K562 (cell line): ENCODE results near the gene MED22. TPM values are rescaled to one million over a fixed set of nuclear protein-coding genes. Genes with fewer than 3 reads are reported as not detected.
A peak's percentile ranks its signal among the peaks of the same experiment; 100 is the strongest.

Experiments
- CAMTA2 ChIP-seq: fragments of 250-450 bp; sonication (Bioruptor Pico); conservative IDR thresholded peaks from 2 replicates; pipeline ENCODE4 v1.5.1; 2022
- CHD2 ChIP-seq: IDR thresholded peaks from 2 replicates; pipeline ENCODE4 v1.6.1; 2011; ENCODE audit warnings: low read depth, low read length
- ELF1 ChIP-seq: fragments of 200-800 bp; sonication (Bioruptor generic); IDR thresholded peaks from 2 replicates; pipeline ENCODE4 v1.6.1; 2016; ENCODE audit warnings: missing genetic modification characterization, missing compliant biosample characterization
- ELF2 ChIP-seq: fragments of 250-450 bp; sonication (Bioruptor Pico); IDR thresholded peaks from 2 replicates; pipeline ENCODE4 v1.5.0; 2021; ENCODE audit warnings: mild to moderate bottlenecking
- FOXM1 ChIP-seq, 2 experiments: fragments of 450-650 bp in 1 of 2; sonication (generic) in 1 of 2; formaldehyde crosslinking in 1 of 2; IDR thresholded peaks; 2 replicates each; pipeline versions ENCODE4 v1.6.1 to v1.9.0; 2017 to 2022; ENCODE audit warnings: low read depth in 2 of 2, mild to moderate bottlenecking in 2 of 2, missing genetic modification reagents in 1 of 2, moderate library complexity in 1 of 2
- FUS ChIP-seq: fragments of 200-400 bp; formaldehyde crosslinking; optimal IDR thresholded peaks from 2 replicates; pipeline ENCODE3; 2017; ENCODE audit warnings: low read depth, low read length
- HDAC1 ChIP-seq, 2 experiments: fragments of 450-650 bp; IDR thresholded peaks; 2 replicates each; pipeline ENCODE4 v1.6.1; 2016 to 2017; ENCODE audit warnings: inconsistent platforms in 1 of 2, mild to moderate bottlenecking in 1 of 2, moderate library complexity in 1 of 2
- HEY1 ChIP-seq: fragments of 250-450 bp; sonication (Bioruptor Pico); IDR thresholded peaks from 2 replicates; pipeline ENCODE4 v1.5.0; 2020; ENCODE audit warnings: mild to moderate bottlenecking, moderate library complexity, borderline replicate concordance
- HNRNPH1 ChIP-seq: fragments of 200-400 bp; formaldehyde crosslinking; optimal IDR thresholded peaks from 2 replicates; pipeline ENCODE3; 2017; ENCODE audit warnings: low read depth, mild to moderate bottlenecking, low read length, moderate library complexity
- KLF16 ChIP-seq: IDR thresholded peaks from 2 replicates; pipeline ENCODE4 v1.6.1; 2016; ENCODE audit warnings: antibody characterized with exemption
- KLF6 ChIP-seq: fragments of 250-450 bp; sonication (Bioruptor Pico); IDR thresholded peaks from 2 replicates; pipeline ENCODE4 v1.4.0; 2020; ENCODE audit warnings: mild to moderate bottlenecking, moderate library complexity, borderline replicate concordance
- NFATC3 ChIP-seq: fragments of 450-650 bp; IDR thresholded peaks from 2 replicates; pipeline ENCODE4 v1.6.1; 2017; ENCODE audit warnings: mild to moderate bottlenecking
- POLR3A ChIP-seq: IDR thresholded peaks from 2 replicates; pipeline ENCODE4 v1.6.1; 2011; ENCODE audit warnings: borderline replicate concordance, mild to moderate bottlenecking, moderate library complexity; ENCODE audit not compliant: insufficient read length, insufficient read depth; ENCODE audit errors: extremely low read depth
- RB1 ChIP-seq: fragments of 450-650 bp; IDR thresholded peaks from 2 replicates; pipeline ENCODE4 v1.6.1; 2017; ENCODE audit warnings: low read depth, mild to moderate bottlenecking
- SIN3B ChIP-seq: fragments of 450-650 bp; IDR thresholded peaks from 2 replicates; pipeline ENCODE4 v1.6.1; 2017; ENCODE audit warnings: low read depth, mild to moderate bottlenecking, moderate library complexity
- TAF9B ChIP-seq: fragments of 450-650 bp; IDR thresholded peaks from 2 replicates; pipeline ENCODE4 v1.6.1; 2018; ENCODE audit warnings: mild to moderate bottlenecking; ENCODE audit not compliant: partially characterized antibody
- TEAD4 ChIP-seq, 2 experiments: sonication (generic) in 1 of 2; formaldehyde crosslinking in 1 of 2; IDR thresholded peaks; 2 replicates each; pipeline versions ENCODE4 v1.6.1 to v1.8.0; 2012 to 2022; ENCODE audit warnings: borderline replicate concordance in 1 of 2, inconsistent platforms in 1 of 2, low read length in 1 of 2, mild to moderate bottlenecking in 1 of 2, missing genetic modification reagents in 1 of 2
- ZBTB7A ChIP-seq: IDR thresholded peaks from 2 replicates; pipeline ENCODE4 v1.6.1; 2011; ENCODE audit warnings: low read depth, mild to moderate bottlenecking, low read length, moderate library complexity, borderline replicate concordance; ENCODE audit not compliant: control insufficient read depth
- ZNF133 ChIP-seq: fragments of 250-450 bp; sonication (Bioruptor Pico); IDR thresholded peaks from 2 replicates; pipeline ENCODE4 v1.4.0; 2020; ENCODE audit warnings: mild to moderate bottlenecking
- ZNF165 ChIP-seq: fragments of 250-450 bp; sonication (Bioruptor Pico); IDR thresholded peaks from 2 replicates; pipeline ENCODE4 v1.4.0; 2020; ENCODE audit warnings: borderline replicate concordance
- ZNF3 ChIP-seq: fragments of 250-450 bp; sonication (Bioruptor Pico); IDR thresholded peaks from 2 replicates; pipeline ENCODE4 v1.5.0; 2021; ENCODE audit warnings: mild to moderate bottlenecking, moderate library complexity
- ZNF695 ChIP-seq: fragments of 450-650 bp; formaldehyde crosslinking; IDR thresholded peaks from 2 replicates; pipeline ENCODE4 v1.4.0; 2020; ENCODE audit warnings: mild to moderate bottlenecking, moderate library complexity
- polyA plus RNA-seq, 8 experiments: library from polyadenylated mRNA; depleted of rRNA in 4 of 8; stranded (reverse) in 5 of 8; unstranded in 3 of 8; fragments of >200 nt; fragmentation: Nextera tagmentation in 2 of 8; fragmentation: Illumina TruSeq in 1 of 8; extraction: Ambion mirVana in 2 of 8; extraction: Trizol in 1 of 8; gene quantifications; 2 replicates each; pipeline versions ENCODE4 v1.2.1 to v1.2.3, GENCODE V29; 2011 to 2014; ENCODE audit warnings: inconsistent platforms in 1 of 8, missing spikeins in 1 of 8
- total RNA-seq, 7 experiments: library from RNA; depleted of rRNA in 6 of 7; stranded (reverse); fragments of >200 nt in 6 of 7; fragmentation: Illumina TruSeq in 2 of 7; extraction: Trizol in 2 of 7; gene quantifications; 2 replicates each; pipeline versions ENCODE4 v1.2.1 to v1.2.3, GENCODE V29; 2011 to 2021; ENCODE audit warnings: low replicate concordance in 1 of 7
- TF ChIP-seq, protein P1 (sequence below): fragments of 250-450 bp; sonication (Bioruptor Pico); IDR thresholded peaks from 2 replicates; pipeline ENCODE4 v1.8.0; 2021; ENCODE audit warnings: moderate library complexity, mild to moderate bottlenecking, inconsistent platforms
- TF ChIP-seq, protein P2 (sequence below): sonication (generic); formaldehyde crosslinking; IDR thresholded peaks from 2 replicates; pipeline ENCODE4 v1.8.0; 2022; ENCODE audit warnings: mild to moderate bottlenecking, low read depth, missing genetic modification reagents

Gene MED22
- total and polyA plus RNA-seq, 9 of the 15 experiments (the other 6 are each of a cell fraction or from before 2014, with no cell fraction given) = 0.73 to 35.6 (median 22.3) TPM

GRCh38 chr9:133375724-133376654 is 28.1 kb upstream of the MED22 start, which contains the start of the genes STKLD1 and SURF4 (continued):
- TF ChIP-seq ZBTB7A (peak; percentile 43; the same call in 1 of the 2 replicates), ZNF165 (CRISPR knock-in tag) (no peak), CHD2 (no peak), TEAD4 (IDR thresholded peaks at IDR 0.05; ENCODE audit: low read length) (no peak), TEAD4 (CRISPR knock-in tag; IDR thresholded peaks at IDR 0.05; ENCODE audit: borderline replicate concordance) (peak; percentile 89), KLF6 (CRISPR knock-in tag) (no peak), ELF2 (peak; percentile 29; the same call in 1 of the 2 replicates), CAMTA2 (CRISPR knock-in tag) (no peak), NFATC3 (no peak), ZNF3 (CRISPR knock-in tag) (no peak), FOXM1 (IDR thresholded peaks at IDR 0.05; ENCODE audit: low read depth) (peak; percentile 53; the same call in 1 of the 2 replicates), FOXM1 (CRISPR knock-in tag; IDR thresholded peaks at IDR 0.05; ENCODE audit: low read depth) (no peak), RB1 (peak; percentile 64), POLR3A (no peak), TAF9B (no peak), KLF16 (no peak), HNRNPH1 (no peak), HEY1 (no peak), ZNF695 (CRISPR knock-in tag) (no peak), SIN3B (peak; percentile 68), HDAC1 (IDR thresholded peaks at IDR 0.05) (peak in 1 of 2 experiments; percentile 71; a peak in 2 of 4 replicates), FUS (peak; percentile 70), ZNF133 (no peak), ELF1 (tag) (peak; percentile 76)
- TF ChIP-seq, protein P1, sequence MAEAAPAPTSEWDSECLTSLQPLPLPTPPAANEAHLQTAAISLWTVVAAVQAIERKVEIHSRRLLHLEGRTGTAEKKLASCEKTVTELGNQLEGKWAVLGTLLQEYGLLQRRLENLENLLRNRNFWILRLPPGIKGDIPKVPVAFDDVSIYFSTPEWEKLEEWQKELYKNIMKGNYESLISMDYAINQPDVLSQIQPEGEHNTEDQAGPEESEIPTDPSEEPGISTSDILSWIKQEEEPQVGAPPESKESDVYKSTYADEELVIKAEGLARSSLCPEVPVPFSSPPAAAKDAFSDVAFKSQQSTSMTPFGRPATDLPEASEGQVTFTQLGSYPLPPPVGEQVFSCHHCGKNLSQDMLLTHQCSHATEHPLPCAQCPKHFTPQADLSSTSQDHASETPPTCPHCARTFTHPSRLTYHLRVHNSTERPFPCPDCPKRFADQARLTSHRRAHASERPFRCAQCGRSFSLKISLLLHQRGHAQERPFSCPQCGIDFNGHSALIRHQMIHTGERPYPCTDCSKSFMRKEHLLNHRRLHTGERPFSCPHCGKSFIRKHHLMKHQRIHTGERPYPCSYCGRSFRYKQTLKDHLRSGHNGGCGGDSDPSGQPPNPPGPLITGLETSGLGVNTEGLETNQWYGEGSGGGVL (CRISPR knock-in tag) = no peak
- TF ChIP-seq, protein P2, sequence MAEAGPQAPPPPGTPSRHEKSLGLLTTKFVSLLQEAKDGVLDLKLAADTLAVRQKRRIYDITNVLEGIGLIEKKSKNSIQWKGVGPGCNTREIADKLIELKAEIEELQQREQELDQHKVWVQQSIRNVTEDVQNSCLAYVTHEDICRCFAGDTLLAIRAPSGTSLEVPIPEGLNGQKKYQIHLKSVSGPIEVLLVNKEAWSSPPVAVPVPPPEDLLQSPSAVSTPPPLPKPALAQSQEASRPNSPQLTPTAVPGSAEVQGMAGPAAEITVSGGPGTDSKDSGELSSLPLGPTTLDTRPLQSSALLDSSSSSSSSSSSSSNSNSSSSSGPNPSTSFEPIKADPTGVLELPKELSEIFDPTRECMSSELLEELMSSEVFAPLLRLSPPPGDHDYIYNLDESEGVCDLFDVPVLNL = no peak
